ENCODE measurements around the gene EIF3A.
A peak's percentile ranks its signal among the peaks of the same experiment; 100 is the strongest.
"Not testable (repeated sequence)": the region's sequence is repeated elsewhere in the genome, so short reads cannot be mapped to it uniquely, and the experiment has no call there.

Gene EIF3A

GRCh38 chr10:119100434-119101238 lies 20.0 kb upstream of the EIF3A start:
- DNase-seq (ENCODE audit: low read depth in 2 of 2, low spot score in 1 of 2), result no peak

- no peak for DNase-seq (ENCODE audit: low read depth in 2 of 2, low spot score in 1 of 2)
Observed at GRCh38 chr10:119098576-119098975, 18.0 kb upstream of the EIF3A start.

DNA sequence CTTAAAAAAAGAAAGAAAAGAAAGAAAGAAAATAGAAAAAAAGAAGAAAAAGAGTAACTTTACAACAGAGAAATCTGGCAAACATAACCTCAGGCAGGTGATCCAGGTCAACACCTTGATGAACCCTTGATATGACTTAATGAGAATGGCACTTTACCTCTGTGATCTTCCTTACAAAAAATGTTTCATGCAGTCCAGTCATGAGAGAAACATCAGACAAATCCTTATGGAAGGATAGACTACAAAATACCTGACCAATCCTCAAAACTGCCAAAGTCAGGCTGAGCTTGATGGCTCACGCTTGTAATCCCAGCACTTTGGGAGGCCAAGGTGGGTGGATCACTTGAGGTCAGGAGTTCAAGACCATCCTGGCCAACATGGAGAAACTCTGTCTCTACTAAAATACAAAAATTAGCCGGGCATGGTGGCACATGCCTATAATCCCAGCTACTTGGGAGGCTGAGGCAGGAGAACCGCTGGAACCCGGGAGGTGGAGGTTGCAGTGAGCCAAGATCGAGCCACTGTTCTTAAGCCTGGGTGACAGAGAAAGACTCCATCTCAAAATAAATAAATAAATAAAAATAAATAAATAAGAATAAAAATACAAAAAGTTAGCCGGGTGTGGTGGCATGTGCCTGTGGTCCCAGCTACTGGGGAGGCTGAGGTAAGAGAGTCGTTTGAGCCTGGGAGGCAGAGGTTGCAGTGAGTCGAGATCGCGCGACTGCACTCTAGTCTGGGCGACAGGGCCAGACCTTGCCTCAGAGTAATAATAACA lies 16.2 kb upstream of the EIF3A start:
- not testable (repeated sequence) for DNase-seq (ENCODE audit: low read depth in 2 of 2, low spot score in 1 of 2)

GRCh38 chr10:119095640-119096039 lies 15.0 kb upstream of the EIF3A start:
- no peak for DNase-seq (ENCODE audit: low read depth in 2 of 2, low spot score in 1 of 2)

GRCh38 chr10:119090968-119091367 lies 10.4 kb upstream of the EIF3A start:
- no peak for DNase-seq (ENCODE audit: low read depth in 2 of 2, low spot score in 1 of 2)

GRCh38 chr10:119090026-119090795 lies 9.6 kb upstream of the EIF3A start:
- no peak for DNase-seq (ENCODE audit: low read depth in 2 of 2, low spot score in 1 of 2)

GRCh38 chr10:119087271-119087882 lies 6.8 kb upstream of the EIF3A start:
- DNase-seq (ENCODE audit: low read depth in 2 of 2, low spot score in 1 of 2), result no peak

DNA sequence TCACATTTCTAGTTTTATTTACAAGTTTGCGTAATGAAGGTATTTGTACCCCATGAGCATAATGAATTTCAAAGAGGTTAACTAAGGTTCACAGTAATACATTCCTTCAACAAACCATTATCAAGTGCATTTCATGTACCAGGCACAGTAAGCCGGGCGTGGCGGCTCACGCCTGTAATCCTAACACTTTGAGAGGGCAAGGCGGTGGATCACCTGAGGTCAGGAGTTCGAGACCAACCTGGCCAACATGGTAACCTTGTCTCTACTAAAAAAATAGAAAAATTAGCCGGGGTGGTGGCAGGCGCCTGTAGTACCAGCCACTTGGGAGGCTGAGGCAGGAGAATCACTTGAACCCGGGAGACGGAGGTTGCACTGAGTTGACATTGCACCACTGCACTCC lies 4.3 kb upstream of the EIF3A start:
- no peak for DNase-seq (ENCODE audit: low read depth in 2 of 2, low spot score in 1 of 2)

GRCh38 chr10:119079599-119080520 lies 757 bp downstream of the EIF3A start:
- peak in 1 of 2 donors; percentile 46 for DNase-seq (ENCODE audit: low read depth in 2 of 2, low spot score in 1 of 2)

DNA sequence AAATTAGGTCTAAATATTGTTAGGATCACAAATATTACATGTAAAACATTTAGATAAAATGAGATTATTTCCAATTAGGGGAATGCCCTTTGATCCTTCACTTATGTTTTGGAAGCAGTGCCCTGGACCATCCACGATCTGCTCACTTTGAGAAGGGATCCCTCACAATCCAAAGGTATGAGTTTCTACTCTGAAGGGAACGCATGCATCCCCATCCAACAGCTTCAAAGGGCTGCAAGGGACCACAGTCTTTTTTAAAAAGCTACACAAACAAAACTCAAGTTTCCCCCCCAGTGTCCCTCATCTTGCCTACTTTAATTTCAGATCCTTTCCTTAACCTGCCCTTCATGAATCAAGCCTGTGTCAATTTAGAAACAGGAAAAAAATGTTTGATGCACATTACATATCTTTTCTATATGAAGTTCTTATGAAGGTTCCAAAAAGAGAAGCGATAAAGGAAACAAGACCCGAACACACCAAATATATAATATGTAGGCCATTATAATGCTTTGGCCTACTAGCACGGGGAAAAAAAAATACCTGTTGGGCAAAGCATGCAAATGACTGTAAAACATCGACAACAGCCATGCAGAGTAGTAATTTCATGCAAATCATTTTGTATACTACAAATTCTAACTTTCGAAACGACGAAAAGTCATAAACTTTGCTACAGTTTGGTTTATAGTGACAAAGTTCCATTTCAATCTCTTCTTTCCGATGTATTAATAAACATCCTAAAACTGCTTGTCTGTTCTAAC lies 2.0 kb downstream of the EIF3A start:
- DNase-seq (ENCODE audit: low read depth in 2 of 2, low spot score in 1 of 2), result no peak

DNA sequence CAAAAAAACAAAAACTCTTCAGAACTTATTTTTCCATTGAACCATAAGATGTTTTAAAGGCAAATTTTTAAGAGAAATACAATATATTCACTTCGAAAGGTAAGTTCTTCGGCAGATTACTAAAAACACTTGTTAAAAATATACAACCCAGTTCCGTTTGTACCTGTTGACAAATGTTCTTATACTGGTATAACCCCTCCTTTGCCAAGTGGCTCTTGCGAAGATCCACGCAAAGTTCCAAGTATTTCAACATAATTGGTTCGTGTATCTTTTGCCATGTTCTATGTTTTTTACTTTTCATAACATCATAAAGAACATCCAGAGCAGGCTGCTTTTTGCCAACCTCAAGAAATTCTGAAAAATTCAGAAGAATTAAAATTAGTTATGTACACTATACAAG lies 7.0 kb downstream of the EIF3A start:
- no peak for DNase-seq (ENCODE audit: low read depth in 2 of 2, low spot score in 1 of 2)

- no peak for DNase-seq (ENCODE audit: low read depth in 2 of 2, low spot score in 1 of 2)
Observed at GRCh38 chr10:119070395-119071165, 10.0 kb downstream of the EIF3A start.

DNA sequence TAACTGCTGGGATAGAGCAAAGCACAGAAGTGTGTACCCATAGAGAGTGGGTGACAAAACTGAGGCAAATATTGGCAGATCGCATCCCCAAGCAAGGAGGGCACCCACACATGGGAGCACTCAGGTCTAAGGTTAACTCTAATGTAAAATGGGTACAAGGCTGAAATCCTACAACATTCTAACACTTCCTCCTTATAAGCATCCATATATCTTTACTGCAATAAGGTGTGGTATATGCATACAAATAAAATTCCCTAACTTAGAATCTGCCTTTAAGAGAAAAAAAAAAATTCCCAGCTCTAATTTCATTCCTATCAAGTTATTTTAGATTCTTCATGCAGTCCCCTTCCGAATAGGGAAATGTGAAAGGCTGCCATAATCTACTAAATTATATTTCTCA lies 18.7 kb downstream of the EIF3A start:
- DNase-seq (ENCODE audit: low read depth in 2 of 2, low spot score in 1 of 2), result no peak

DNA sequence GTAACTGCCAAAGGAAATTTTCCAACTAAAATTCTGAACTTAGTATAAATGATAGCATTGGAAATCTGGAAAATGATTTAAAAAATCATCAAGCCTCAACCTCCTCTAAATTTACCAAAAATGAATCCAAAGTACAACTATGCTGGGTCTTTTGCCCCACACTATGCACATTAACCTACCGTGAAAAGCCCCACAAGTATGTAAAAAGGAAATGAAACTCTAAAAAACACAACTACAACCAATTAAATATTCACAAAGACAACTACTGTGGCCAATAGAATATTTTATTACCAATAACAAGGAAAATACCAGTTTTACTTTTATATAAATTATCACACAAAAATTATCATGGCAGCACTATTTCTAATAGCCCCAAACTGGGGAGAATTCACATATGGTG lies 19.3 kb downstream of the EIF3A start:
- no peak for DNase-seq (ENCODE audit: low read depth in 2 of 2, low spot score in 1 of 2)

GRCh38 chr10:119060107-119060506 lies 20.5 kb downstream of the EIF3A start:
- DNase-seq (ENCODE audit: low read depth in 2 of 2, low spot score in 1 of 2), result no peak

DNA sequence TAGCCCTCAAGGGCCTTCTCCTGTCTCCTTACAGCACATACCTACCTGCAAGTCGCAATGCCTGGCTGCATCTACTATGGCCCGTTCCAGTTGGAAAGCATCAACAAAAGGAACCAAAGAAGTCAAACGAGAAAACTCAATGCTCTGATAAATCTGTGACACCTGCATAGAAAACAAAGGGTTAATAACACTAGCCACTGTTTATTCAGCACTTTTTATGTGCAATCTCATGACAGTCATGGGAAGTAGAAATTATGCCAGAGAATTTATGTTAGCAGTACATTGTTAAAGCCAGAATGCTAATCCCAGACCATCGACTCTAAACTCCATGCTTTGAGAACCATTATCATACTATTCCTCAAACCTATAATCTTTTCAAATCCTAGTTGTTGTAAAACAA lies 21.1 kb downstream of the EIF3A start:
- no peak for DNase-seq (ENCODE audit: low read depth in 2 of 2, low spot score in 1 of 2)

DNA sequence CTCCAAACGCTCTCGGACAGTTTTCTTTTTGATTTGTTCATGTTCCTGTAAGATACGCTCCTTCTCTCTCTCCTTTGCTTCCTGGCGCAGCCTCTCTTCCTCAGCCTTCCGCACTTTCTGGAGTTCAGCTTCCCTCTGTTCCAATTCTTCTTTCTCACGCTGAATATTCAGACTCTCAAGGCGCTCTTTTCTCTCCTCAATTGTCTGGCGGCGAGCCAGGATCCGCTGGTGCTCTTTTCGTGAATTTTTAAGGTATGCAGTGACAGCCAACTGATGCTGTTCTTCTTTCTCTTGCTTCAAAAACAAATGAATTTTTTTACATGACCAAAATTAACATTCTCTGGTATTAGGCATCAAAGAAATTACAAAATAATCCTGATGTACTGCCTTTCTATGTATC lies 22.6 kb downstream of the EIF3A start:
- DNase-seq (ENCODE audit: low read depth in 2 of 2, low spot score in 1 of 2), result no peak

- no peak for DNase-seq (ENCODE audit: low read depth in 2 of 2, low spot score in 1 of 2)
Observed at GRCh38 chr10:119055472-119055871, 25.1 kb downstream of the EIF3A start.

GRCh38 chr10:119051775-119052174 lies 28.8 kb downstream of the EIF3A start:
- DNase-seq (ENCODE audit: low read depth in 2 of 2, low spot score in 1 of 2), result no peak
